ENCODE measurements around the gene DENND10. TPM values are rescaled to one million over a fixed set of nuclear protein-coding genes. Genes with fewer than 3 reads are reported as not detected.
"Not testable (repeated sequence)": the region's sequence is repeated elsewhere in the genome, so short reads cannot be mapped to it uniquely, and the experiment has no call there.

DENND10 gene
- total RNA-seq, 1 experiment from 2014 or later = 15.8 TPM

DNA sequence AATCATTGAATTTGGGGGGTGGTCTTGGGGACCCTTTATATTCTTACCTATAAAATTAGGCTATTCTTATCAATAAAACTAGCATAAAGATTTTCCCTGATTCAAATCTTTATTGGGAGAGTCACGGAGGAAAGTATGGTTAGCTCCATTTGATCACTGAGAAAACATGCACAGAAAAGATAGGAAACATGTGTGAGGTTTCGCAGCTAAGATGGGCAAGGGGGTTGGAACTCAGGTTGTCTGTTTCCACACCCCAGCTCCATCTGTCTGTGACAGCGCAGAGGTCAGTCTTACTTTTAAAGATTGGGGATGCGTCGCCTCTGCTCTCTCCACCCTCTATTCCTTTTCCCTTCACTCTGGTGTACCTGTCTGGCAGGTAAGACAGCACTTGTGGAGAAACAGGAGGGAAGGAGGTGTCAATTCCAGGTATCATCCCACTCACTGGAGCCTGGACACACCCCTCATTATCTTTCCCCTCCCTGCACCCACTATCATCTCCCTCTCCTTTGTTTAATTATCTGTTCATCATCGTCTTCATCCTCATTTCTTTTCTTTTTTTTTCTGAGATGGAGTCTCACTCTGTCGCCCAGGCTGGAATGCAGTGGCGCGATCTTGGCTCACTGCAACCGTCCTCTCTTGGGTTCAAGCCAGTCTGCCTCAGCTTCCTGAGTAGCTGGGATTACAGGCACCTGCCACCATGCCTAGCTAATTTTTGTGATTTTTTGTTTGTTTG, 2.4 kb upstream of the DENND10 start:
- TF ChIP-seq, protein P1, sequence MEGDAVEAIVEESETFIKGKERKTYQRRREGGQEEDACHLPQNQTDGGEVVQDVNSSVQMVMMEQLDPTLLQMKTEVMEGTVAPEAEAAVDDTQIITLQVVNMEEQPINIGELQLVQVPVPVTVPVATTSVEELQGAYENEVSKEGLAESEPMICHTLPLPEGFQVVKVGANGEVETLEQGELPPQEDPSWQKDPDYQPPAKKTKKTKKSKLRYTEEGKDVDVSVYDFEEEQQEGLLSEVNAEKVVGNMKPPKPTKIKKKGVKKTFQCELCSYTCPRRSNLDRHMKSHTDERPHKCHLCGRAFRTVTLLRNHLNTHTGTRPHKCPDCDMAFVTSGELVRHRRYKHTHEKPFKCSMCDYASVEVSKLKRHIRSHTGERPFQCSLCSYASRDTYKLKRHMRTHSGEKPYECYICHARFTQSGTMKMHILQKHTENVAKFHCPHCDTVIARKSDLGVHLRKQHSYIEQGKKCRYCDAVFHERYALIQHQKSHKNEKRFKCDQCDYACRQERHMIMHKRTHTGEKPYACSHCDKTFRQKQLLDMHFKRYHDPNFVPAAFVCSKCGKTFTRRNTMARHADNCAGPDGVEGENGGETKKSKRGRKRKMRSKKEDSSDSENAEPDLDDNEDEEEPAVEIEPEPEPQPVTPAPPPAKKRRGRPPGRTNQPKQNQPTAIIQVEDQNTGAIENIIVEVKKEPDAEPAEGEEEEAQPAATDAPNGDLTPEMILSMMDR (IDR thresholded peaks at IDR 0.05; ENCODE audit: unreplicated experiment) = no peak
- Mint-ChIP-seq H3K9me3 (ENCODE audit: low read depth, unreplicated experiment) (no peaks in the 10 kb centered on the region), H3K4me3 (ENCODE audit: low read depth, unreplicated experiment) (no peak overlapping the region), H3K27ac (ENCODE audit: unreplicated experiment) (no peak overlapping the region), H3K27me3 (ENCODE audit: unreplicated experiment) (no peaks in the 10 kb centered on the region), H3K4me1 (ENCODE audit: low read depth, unreplicated experiment) (peaks cover 15% of the 10 kb centered on the region), H3K36me3 (ENCODE audit: insufficient read depth, unreplicated experiment) (peaks cover 6% of the 10 kb centered on the region)
- CTCF ChIA-PET = interaction anchor here (0.6 kb wide), 3 partner anchors 95 to 477 kb away, joined by 3 to 4 read pairs (median 3); no protein-coding TSS in a partner anchor
- BruUV-seq (replicated peaks) = no TSS peak
- intact Hi-C loops (cut with micrococcal nuclease; ENCODE audit: unreplicated experiment) = no loop called here
- no peak for DNase-seq

DNA sequence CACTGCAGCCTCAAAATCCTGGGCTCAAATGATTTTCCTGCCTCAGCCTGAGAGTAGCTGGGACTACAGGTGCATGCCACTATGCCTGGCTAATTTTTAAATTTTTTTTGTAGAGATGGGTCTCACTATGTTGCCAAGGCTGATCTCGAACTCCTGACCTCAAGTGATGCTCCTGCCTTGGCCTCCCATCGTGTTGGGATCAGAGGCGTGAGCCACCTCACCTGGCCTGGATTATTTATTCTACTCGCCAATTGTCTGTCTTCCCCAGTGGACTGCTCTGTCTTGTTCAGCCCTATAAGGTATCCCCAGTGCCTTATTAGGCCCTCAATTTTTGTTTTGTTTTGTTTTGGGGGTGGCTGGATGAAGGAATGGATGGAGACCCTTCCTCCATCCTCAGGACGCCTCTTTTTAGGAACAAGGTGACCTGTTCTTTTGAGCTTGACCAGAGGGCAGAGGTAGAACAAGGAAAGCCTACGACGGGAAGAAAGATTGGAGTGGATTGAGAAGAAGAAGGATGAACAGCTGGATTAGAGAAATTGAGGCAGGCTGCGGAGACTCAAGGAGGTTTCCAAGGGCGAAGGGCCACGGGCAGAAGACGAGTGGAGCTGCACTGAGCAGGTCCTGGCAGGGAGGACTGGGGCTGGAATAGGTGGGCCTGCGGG, 541 bp upstream of the DENND10 start:
- Mint-ChIP-seq H3K4me3 (ENCODE audit: low read depth, unreplicated experiment) (peak overlapping the region; percentile 64), H3K36me3 (ENCODE audit: insufficient read depth, unreplicated experiment) (peaks cover 6% of the 10 kb centered on the region), H3K9me3 (ENCODE audit: low read depth, unreplicated experiment) (no peaks in the 10 kb centered on the region), H3K27ac (ENCODE audit: unreplicated experiment) (no peak overlapping the region), H3K4me1 (ENCODE audit: low read depth, unreplicated experiment) (peaks cover 15% of the 10 kb centered on the region), H3K27me3 (ENCODE audit: unreplicated experiment) (no peaks in the 10 kb centered on the region)
- TF ChIP-seq, protein P1 (IDR thresholded peaks at IDR 0.05; ENCODE audit: unreplicated experiment) = no peak
- BruUV-seq (replicated peaks) = no TSS peak
- CTCF ChIA-PET = interaction anchor here (0.7 kb wide), 1 partner anchor 1645 kb away, joined by 3 read pairs; no protein-coding TSS in a partner anchor
- intact Hi-C loops (cut with micrococcal nuclease; ENCODE audit: unreplicated experiment) = no loop called here
- DNase-seq = no peak

DNA sequence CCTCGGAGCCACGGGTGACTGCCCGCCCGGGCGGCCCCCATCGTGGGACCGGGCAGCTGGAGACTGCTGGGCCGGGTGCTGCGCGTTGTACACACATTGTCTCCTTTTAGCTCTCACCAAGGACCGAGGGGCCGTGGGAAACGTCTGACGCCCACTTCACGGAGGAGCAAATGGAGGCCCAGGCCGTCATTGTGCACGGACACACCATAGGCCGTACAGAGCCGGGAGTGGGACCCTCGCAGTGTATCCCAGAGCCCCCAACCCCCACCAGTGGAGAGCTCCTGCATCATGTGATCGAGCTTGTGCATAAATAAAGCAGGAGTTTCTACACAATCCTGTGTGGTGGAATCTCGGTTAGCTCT, 722 bp downstream of the DENND10 start:
- H3K27me3 Mint-ChIP-seq (ENCODE audit: unreplicated experiment) = no peaks in the 10 kb centered on the region
- CTCF ChIA-PET = interaction anchor here (0.8 kb wide), 1 partner anchor 13 kb away, joined by 3 read pairs; no protein-coding TSS in a partner anchor
- intact Hi-C loops (cut with micrococcal nuclease; ENCODE audit: unreplicated experiment) = no loop called here
- TF ChIP-seq, protein P1 (IDR thresholded peaks at IDR 0.05; ENCODE audit: unreplicated experiment) = no peak
- DNase-seq = no peak
- BruUV-seq (replicated peaks) = no TSS peak
- H3K4me1 Mint-ChIP-seq (ENCODE audit: low read depth, unreplicated experiment) = peaks cover 15% of the 10 kb centered on the region
- peaks cover 6% of the 10 kb centered on the region for H3K36me3 Mint-ChIP-seq (ENCODE audit: insufficient read depth, unreplicated experiment)
- no peak overlapping the region for H3K27ac Mint-ChIP-seq (ENCODE audit: unreplicated experiment)
- no peaks in the 10 kb centered on the region for H3K9me3 Mint-ChIP-seq (ENCODE audit: low read depth, unreplicated experiment)
- peak overlapping the region; percentile 66 for H3K4me3 Mint-ChIP-seq (ENCODE audit: low read depth, unreplicated experiment)

DNA sequence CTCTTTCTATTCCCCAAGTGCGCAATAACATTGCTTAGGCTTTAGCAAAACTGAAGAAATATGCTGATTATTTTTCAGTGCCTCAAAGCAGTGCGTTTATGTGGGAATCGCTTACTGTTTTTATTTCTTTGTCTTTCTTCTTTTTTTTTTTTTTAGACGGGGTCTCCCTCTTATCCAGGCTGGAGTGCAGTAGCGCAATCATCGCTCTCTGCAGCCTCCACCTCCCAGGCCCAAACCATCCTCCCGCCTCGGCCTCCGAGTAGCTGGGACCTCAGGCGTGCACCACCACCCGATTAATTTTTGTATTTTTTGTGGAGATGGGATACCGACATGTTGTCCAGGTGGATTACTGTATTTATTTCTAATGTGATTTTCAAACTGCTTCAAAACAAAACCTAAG, 1.2 kb downstream of the DENND10 start:
- Mint-ChIP-seq H3K36me3 (ENCODE audit: insufficient read depth, unreplicated experiment) (peaks cover 9% of the 10 kb centered on the region), H3K27me3 (ENCODE audit: unreplicated experiment) (no peaks in the 10 kb centered on the region), H3K9me3 (ENCODE audit: low read depth, unreplicated experiment) (no peaks in the 10 kb centered on the region), H3K4me1 (ENCODE audit: low read depth, unreplicated experiment) (peaks cover 15% of the 10 kb centered on the region), H3K4me3 (ENCODE audit: low read depth, unreplicated experiment) (peak overlapping the region; percentile 66), H3K27ac (ENCODE audit: unreplicated experiment) (no peak overlapping the region)
- CTCF ChIA-PET = interaction anchor here (0.8 kb wide), 1 partner anchor 14 kb away, joined by 3 read pairs; no protein-coding TSS in a partner anchor
- TF ChIP-seq, protein P1 (IDR thresholded peaks at IDR 0.05; ENCODE audit: unreplicated experiment) = no peak
- intact Hi-C loops (cut with micrococcal nuclease; ENCODE audit: unreplicated experiment) = no loop called here
- DNase-seq = no peak
- BruUV-seq (replicated peaks) = TSS peak; percentile 64

DNA sequence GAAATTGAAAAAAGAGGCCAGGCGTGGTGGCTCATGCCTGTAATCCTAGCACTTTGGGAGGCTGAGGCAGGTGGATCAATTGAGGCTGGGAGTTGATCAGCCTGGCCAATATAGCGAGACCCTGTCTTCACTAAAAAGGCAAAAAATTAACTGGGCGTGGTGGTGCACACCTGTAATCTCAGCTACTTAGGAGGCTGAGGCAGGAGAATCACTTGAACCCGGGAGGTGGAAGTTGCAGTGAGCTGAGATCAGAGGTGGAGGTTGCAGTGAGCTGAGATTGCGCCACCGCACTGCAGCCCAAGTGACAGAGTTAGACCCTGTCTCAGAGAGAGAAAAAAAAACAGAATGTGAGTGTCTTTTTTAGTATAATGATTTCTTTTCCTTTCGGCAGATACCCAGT, 2.0 kb downstream of the DENND10 start:
- H3K27ac Mint-ChIP-seq (ENCODE audit: unreplicated experiment); H3K9me3 Mint-ChIP-seq (ENCODE audit: low read depth, unreplicated experiment); intact Hi-C loops (cut with micrococcal nuclease; ENCODE audit: unreplicated experiment); DNase-seq; BruUV-seq (replicated peaks); CTCF ChIA-PET; H3K27me3 Mint-ChIP-seq (ENCODE audit: unreplicated experiment); H3K4me3 Mint-ChIP-seq (ENCODE audit: low read depth, unreplicated experiment): not testable (repeated sequence)
- H3K4me1 Mint-ChIP-seq (ENCODE audit: low read depth, unreplicated experiment) = peaks cover 15% of the 10 kb centered on the region
- peaks cover 12% of the 10 kb centered on the region for H3K36me3 Mint-ChIP-seq (ENCODE audit: insufficient read depth, unreplicated experiment)

DNA sequence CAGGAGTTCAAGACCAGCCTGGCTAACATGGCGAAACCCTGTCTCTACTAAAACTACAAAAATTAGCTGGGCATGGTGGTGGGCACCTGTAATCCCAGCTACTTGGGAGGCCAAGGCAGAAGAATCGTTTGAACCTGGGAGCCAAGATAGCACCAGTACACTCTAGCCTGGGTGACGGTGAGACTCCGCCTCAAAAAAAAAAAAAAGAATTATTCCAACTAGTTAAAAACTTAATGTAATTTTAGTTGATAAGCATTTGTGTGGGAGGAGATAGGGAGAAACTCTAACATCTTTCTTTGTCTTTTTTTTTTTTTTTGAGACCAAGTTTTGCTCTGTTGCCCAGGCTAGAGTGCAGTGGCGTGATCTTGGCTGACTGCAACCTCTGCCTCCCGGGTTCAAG, 3.2 kb downstream of the DENND10 start:
- H3K27ac Mint-ChIP-seq (ENCODE audit: unreplicated experiment); BruUV-seq (replicated peaks); H3K9me3 Mint-ChIP-seq (ENCODE audit: low read depth, unreplicated experiment); intact Hi-C loops (cut with micrococcal nuclease; ENCODE audit: unreplicated experiment); H3K27me3 Mint-ChIP-seq (ENCODE audit: unreplicated experiment); H3K4me3 Mint-ChIP-seq (ENCODE audit: low read depth, unreplicated experiment); CTCF ChIA-PET; DNase-seq: not testable (repeated sequence)
- Mint-ChIP-seq H3K4me1 (ENCODE audit: low read depth, unreplicated experiment) (peaks cover 15% of the 10 kb centered on the region), H3K36me3 (ENCODE audit: insufficient read depth, unreplicated experiment) (peaks cover 12% of the 10 kb centered on the region)
